LNCaP clone FGC (cell line): Measurements from ENCODE around the gene DUSP22.
"Not testable (repeated sequence)": the region's sequence is repeated elsewhere in the genome, so short reads cannot be mapped to it uniquely, and the experiment has no call there.

Experiments
- DNase-seq: peaks from one replicate; pipeline ENCODE4 v3.0.0-alpha.2; 2011; ENCODE audit warnings: low read depth
- H3K4me3 ChIP-seq: 2 replicates; pipeline ENCODE4 v1.5.1; 2011; ENCODE audit warnings: mild to moderate bottlenecking, low read depth, low read length, control low read depth
- CTCF ChIP-seq: IDR thresholded peaks from 2 replicates; pipeline ENCODE4 v1.5.1; 2012; ENCODE audit warnings: mild to moderate bottlenecking; ENCODE audit not compliant: control insufficient read depth, insufficient read depth; ENCODE audit errors: extremely low read depth

Gene DUSP22

DNA sequence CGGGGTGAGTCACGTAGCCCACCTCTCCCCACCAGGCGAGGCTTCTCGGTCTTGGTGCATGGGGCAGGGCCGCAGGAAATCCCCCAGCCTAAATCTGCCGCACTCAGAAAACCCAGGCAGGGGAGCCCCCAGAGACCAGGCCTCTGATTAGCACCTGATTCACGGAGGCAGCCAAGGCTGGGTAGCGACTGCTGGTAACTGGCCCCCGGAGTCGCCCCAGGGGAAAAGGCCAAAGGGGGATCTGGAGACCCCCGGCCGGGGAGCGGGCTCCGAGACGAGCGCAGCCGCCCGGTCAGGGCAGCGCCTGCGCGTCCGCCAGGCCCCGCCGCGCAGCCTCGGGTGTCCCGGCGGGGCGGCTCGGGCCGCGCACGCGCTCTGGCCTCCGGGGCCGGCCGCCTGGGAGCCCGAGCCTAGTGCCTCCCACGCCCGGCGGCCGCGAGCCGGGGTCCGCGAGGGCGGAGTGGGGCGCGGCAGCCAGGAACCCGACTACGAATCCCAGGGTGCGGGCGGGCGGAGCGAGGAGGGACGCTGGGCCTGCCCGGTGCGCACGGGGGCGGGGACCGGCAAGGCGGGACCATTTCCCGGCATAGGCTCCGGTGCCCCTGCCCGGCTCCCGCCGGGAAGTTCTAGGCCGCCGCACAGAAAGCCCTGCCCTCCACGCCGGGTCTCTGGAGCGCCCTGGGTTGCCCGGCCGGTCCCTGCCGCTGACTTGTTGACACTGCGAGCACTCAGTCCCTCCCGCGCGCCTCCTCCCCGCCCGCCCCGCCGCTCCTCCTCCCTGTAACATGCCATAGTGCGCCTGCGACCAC, at the start of gene DUSP22:
DUSP22 (plus strand) TSS at position 791 of the 809 bp plus-strand sequence. CDS start 53 bp downstream, outside the sequence.
- H3K4me3 ChIP-seq = peak within 1 kb of the TSS; percentile 55
- no peak for TF ChIP-seq CTCF
- DNase-seq = peak; percentile 51

DNA sequence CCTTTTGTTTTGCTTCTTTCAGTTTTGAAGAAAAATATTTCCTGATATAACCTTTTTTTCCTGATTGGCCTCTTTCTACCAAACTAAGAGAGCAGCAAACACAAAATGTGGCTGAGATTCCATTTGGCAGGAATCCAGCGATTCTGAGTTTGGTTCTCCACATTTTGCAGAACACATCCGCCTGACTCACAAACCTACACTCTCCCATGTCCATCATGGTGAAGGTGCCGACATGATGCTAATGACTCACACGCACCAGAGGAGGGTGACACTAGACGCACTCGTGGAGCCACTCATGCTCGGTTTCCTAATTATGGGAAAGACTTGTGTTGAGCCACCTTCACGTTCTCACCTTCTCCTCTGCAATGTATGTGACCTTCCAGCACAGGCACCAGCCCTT, 45.9 kb upstream of the DUSP22 start:
- TF ChIP-seq CTCF = no peak
- DNase-seq = no peak

GRCh38 chr6:247351-247750, 44.9 kb upstream of the DUSP22 start:
- no peak for DNase-seq
- TF ChIP-seq CTCF = no peak
- no peak overlapping the region for H3K4me3 ChIP-seq

More for the DNA sequence above, 45.9 kb upstream of the DUSP22 start:
- no peak overlapping the region for H3K4me3 ChIP-seq

DNA sequence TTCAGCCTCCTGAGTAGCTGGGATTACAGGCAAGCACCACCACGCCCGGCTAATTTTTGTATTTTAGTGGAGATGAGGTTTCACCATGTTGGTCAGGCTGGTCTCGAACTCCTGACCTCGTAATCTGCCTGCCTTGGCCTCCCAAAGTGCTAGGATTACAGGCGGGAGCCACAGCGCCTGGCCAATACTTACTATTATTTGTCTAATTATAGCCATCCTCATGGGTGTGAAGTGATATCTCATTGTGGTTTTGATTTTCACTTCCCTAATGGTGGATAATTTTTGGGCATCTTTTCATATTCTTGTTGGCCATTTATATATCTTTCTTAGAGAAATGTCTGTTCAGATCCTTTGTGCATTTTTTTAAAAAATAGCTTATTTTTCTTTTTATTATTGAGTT, 44.2 kb upstream of the DUSP22 start:
- H3K4me3 ChIP-seq, DNase-seq: not testable (repeated sequence)

DNA sequence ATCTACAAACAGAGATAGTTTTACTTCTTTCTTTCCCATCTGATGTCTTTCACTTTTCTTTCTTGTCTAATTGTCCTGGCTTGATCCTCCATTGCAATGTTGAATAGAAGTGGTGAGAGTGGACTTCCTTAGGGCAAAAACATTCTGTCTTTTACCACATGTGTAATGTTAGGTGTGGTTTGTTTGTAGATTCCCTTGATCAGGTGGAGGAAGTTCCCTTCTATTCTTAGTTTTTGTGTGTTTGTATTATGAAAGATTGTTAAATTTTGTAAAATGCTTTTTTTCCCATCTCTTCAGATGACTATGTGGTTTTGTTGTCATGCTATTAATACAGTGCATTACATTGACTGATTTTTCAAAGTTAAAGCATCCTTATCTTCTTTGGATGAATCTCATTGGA, 41.6 kb upstream of the DUSP22 start:
- H3K4me3 ChIP-seq = no peak overlapping the region
- TF ChIP-seq CTCF = no peak
- DNase-seq = no peak

GRCh38 chr6:251920-252319, 40.4 kb upstream of the DUSP22 start:
- DNase-seq = no peak

GRCh38 chr6:252775-253535, 39.3 kb upstream of the DUSP22 start:
- no peak for DNase-seq
- H3K4me3 ChIP-seq = no peak overlapping the region
- no peak for TF ChIP-seq CTCF

More at GRCh38 chr6:251920-252319, 40.4 kb upstream of the DUSP22 start:
- no peak overlapping the region for H3K4me3 ChIP-seq
- no peak for TF ChIP-seq CTCF
